Left ventricle myocardium inferior (tissue), 1 donor: ENCODE measurements around the gene GREB1. TPM values are rescaled to one million over a fixed set of nuclear protein-coding genes. Genes with fewer than 3 reads are reported as not detected.

Experiments
- DNase-seq: peaks from one replicate; pipeline ENCODE4 v3.0.0-alpha.2; 2020
- H3K27ac ChIP-seq: fragments of 200-600 bp; replicated peaks from 2 replicates; pipeline ENCODE4 v1.8.0; 2021
- H3K27me3 ChIP-seq: fragments of 200-600 bp; 2 replicates; pipeline ENCODE4 v1.8.0; 2021; ENCODE audit warnings: low read depth
- H3K36me3 ChIP-seq: fragments of 200-600 bp; 2 replicates; pipeline ENCODE4 v1.8.0; 2021
- H3K4me1 ChIP-seq: fragments of 200-600 bp; 2 replicates; pipeline ENCODE4 v1.8.0; 2021
- H3K4me3 ChIP-seq: fragments of 200-600 bp; 2 replicates; pipeline ENCODE4 v1.8.0; 2021; ENCODE audit warnings: mild to moderate bottlenecking, moderate library complexity
- H3K9me3 ChIP-seq: fragments of 200-600 bp; replicated peaks from 2 replicates; pipeline ENCODE4 v1.8.0; 2021
- intact Hi-C: fragments of 100-400 bp; cut with micrococcal nuclease; formaldehyde crosslinking; loops from one replicate; pipeline ENCODE4 v1.11.0; 2022
- total RNA-seq: library from RNA; stranded (reverse); fragmentation: NEBNext Ultra II Directional; extraction: Animal tissue kit (Norgen Biotek cat#: 25700); gene quantifications from one replicate; pipeline ENCODE4 v1.2.1, GENCODE V29; 2021
- TF ChIP-seq, protein P1 (sequence below): fragments of 200-600 bp; IDR thresholded peaks from 2 replicates; pipeline ENCODE4 v1.8.0; 2021; ENCODE audit warnings: antibody characterized with exemption, mild to moderate bottlenecking, borderline replicate concordance
- donor health status: DM: no; HTN: yes; CAD: no; lungs with severe emphysema.

Gene GREB1
- total RNA-seq, 1 donor from 2014 or later, result 7.8 TPM

DNA sequence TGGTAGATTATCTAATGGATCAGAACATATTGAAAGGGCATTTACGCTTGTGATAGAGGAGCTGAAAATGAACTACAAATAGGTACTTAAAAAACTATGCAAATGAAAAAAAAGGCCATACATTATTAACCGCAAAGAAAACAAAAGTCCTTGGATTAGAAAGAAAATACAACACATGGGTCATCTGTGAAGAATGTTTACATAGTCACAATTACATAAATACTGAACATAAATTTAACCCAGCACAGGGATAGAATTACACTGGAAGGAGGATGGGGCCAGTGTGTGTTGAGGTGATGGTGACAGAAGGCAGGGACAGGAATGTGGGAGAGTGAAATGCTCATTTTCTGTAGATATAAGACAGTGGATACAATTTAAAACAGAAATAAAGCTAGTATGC, 129.6 kb downstream of the GREB1 start:
- peaks cover 9% of the 10 kb centered on the region for H3K9me3 ChIP-seq
- TF ChIP-seq, protein P1, sequence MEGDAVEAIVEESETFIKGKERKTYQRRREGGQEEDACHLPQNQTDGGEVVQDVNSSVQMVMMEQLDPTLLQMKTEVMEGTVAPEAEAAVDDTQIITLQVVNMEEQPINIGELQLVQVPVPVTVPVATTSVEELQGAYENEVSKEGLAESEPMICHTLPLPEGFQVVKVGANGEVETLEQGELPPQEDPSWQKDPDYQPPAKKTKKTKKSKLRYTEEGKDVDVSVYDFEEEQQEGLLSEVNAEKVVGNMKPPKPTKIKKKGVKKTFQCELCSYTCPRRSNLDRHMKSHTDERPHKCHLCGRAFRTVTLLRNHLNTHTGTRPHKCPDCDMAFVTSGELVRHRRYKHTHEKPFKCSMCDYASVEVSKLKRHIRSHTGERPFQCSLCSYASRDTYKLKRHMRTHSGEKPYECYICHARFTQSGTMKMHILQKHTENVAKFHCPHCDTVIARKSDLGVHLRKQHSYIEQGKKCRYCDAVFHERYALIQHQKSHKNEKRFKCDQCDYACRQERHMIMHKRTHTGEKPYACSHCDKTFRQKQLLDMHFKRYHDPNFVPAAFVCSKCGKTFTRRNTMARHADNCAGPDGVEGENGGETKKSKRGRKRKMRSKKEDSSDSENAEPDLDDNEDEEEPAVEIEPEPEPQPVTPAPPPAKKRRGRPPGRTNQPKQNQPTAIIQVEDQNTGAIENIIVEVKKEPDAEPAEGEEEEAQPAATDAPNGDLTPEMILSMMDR, result no peak
- intact Hi-C loops, result no loop called here
- no peaks in the 10 kb centered on the region for H3K36me3 ChIP-seq
- DNase-seq, result no peak
- H3K27ac ChIP-seq, result no peak overlapping the region
- no peak overlapping the region for H3K4me3 ChIP-seq
- peaks cover 75% of the 10 kb centered on the region for H3K27me3 ChIP-seq
- H3K4me1 ChIP-seq, result no peaks in the 10 kb centered on the region

DNA sequence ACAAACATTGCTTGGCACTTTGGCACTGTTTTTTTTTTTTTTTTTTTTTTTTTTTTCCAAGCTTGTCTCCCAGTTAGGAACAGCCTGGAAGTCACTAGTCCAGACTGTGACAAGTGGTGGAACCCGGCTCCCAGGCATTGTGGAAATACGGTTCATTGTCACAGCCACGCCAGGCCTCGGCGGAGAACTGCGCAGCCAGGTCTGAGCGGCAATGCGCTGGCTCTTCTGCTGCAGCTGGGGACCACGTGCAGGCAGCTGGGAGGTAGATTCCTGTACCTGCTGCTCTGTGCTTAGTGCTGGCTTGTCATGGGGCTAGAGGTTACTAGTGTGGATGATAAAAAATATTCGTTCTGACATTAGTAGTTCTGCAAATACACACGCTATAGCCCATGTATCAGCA, 131.2 kb downstream of the GREB1 start:
- TF ChIP-seq, protein P1, result no peak
- Histone ChIP-seq H3K36me3 (no peaks in the 10 kb centered on the region), H3K27me3 (peaks cover 75% of the 10 kb centered on the region), H3K4me3 (no peak overlapping the region), H3K4me1 (peaks cover 8% of the 10 kb centered on the region), H3K27ac (no peak overlapping the region), H3K9me3 (peaks cover 9% of the 10 kb centered on the region)
- no peak for DNase-seq
- intact Hi-C loops, result no loop called here

DNA sequence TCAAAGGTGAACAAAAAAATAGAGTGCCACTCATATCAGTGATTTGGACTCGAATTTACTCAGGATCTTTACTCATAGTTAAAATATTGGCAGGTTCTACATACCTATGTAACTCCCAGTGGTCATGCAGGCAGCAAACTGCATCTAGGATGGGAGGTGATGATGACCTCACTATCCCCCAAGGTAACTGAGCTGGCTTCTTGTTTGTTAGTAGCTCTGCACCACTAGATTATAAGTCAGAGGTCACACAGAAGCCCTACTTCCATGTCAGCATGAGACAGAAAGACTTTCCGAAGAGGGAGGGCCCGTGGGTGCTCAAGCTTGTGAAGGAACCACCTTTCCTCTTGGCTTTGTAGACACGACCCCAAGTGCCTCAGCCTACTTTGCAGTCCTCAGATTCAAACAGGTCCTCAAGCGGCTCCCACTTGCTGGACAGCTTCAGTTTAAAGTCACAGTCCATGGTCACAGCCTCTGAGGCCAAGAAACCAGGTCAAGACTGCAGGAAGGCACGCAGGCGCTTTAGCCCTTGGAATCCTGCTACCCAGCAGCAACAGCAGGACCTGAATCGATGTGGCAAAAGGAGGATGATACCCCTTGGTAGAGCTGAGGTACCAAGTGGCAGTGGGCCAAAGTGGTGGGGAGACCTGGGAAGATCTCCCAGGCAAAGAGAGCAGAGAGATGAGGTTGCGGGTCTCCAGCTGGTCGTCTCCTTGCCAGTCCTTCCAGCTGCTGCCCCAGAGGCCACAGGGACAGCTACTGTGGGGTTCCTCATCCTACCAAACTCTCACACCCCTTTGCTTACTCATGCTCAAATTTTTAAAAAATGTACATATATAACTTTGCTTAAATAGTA, 131.9 kb downstream of the GREB1 start:
- H3K4me1 ChIP-seq, result peaks cover 12% of the 10 kb centered on the region
- no peak overlapping the region for H3K27ac ChIP-seq
- peaks cover 77% of the 10 kb centered on the region for H3K27me3 ChIP-seq
- H3K4me3 ChIP-seq, result no peak overlapping the region
- H3K36me3 ChIP-seq, result no peaks in the 10 kb centered on the region
- intact Hi-C loops, result no loop called here
- H3K9me3 ChIP-seq, result peaks cover 9% of the 10 kb centered on the region
- TF ChIP-seq, protein P1, result no peak
- no peak for DNase-seq

- intact Hi-C loops, result no loop called here
- TF ChIP-seq, protein P1, result no peak
- Histone ChIP-seq H3K27ac (no peak overlapping the region), H3K4me1 (peaks cover 12% of the 10 kb centered on the region), H3K9me3 (peaks cover 9% of the 10 kb centered on the region), H3K4me3 (no peak overlapping the region), H3K27me3 (peaks cover 77% of the 10 kb centered on the region), H3K36me3 (no peaks in the 10 kb centered on the region)
- no peak for DNase-seq
Observed at GRCh38 chr2:11667194-11667593, 133.3 kb downstream of the GREB1 start.

DNA sequence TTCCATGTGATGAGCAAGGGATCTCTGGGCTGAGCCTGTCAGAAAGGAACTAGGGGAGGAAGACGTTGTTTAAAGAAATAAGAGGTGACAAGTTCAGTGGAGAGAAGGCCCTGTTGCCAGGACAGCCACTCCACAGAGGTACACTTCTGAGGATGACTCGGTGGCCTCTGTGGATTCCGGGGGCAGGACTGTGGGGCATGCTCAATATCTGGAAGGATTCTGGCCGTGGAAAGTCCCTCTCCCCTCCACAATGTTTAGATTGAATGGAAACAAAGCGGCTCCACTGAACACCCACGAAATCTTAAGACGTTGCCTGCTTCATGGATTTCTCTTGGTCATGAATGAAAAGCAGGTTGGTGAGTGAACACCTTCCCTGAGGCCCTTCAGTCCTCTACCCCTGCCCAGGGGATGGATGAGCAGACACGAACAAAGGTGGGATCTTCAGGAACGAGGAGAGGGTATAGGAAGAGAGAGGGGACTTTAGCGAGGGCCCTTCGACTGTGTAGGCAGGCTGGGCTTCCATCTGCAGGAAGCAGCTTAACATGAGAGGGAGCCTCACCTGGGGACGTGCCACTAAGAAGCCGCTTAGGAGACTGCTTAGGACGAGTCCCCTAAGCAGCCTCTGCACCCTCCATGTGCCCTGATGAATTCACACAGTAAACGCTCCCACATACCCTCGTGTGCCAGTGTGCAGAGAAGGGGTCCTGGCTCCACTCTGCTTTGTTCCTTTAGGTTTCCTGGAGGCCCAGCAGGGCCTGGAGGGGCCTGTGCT, 134.2 kb downstream of the GREB1 start:
- no peak for DNase-seq
- peaks cover 12% of the 10 kb centered on the region for H3K4me1 ChIP-seq
- H3K9me3 ChIP-seq, result peaks cover 4% of the 10 kb centered on the region
- no peak overlapping the region for H3K27ac ChIP-seq
- TF ChIP-seq, protein P1, result no peak
- H3K4me3 ChIP-seq, result no peak overlapping the region
- no peaks in the 10 kb centered on the region for H3K36me3 ChIP-seq
- peaks cover 78% of the 10 kb centered on the region for H3K27me3 ChIP-seq
- intact Hi-C loops, result no loop called here
